Small intestine (tissue), 7 donors: ENCODE results near the gene SEMA5B. TPM values are rescaled to one million over a fixed set of nuclear protein-coding genes. Genes with fewer than 3 reads are reported as not detected.

ENCODE experiments used
- DNase-seq, 2 donors: peaks; one replicate each; pipeline versions ENCODE4 v3.0.0 to v3.0.0-alpha.2; 2013
- FAIRE-seq: peaks from 2 replicates; lab custom pipeline; 2012; peaks lifted over from hg19 to GRCh38; lab: Jason Lieb, UNC
- H3K27ac ChIP-seq, 3 donors: one replicate each; pipeline ENCODE4 v1.5.1; 2013; ENCODE audit warnings: low read length in 2 of 3, mild to moderate bottlenecking in 2 of 3, control low read depth in 1 of 3, inconsistent platforms in 1 of 3, low read depth in 1 of 3, moderate library complexity in 1 of 3
- H3K27me3 ChIP-seq, 3 donors: one replicate each; pipeline ENCODE4 v1.6.1; 2013; ENCODE audit warnings: low read length in 3 of 3, inconsistent platforms in 1 of 3; ENCODE audit not compliant: control insufficient read depth in 3 of 3, insufficient read depth in 3 of 3
- H3K36me3 ChIP-seq, 3 donors: one replicate each; pipeline ENCODE4 v1.6.1; 2013; ENCODE audit warnings: low read length in 3 of 3, inconsistent platforms in 1 of 3, low read depth in 1 of 3, mild to moderate bottlenecking in 1 of 3, moderate library complexity in 1 of 3; ENCODE audit not compliant: control insufficient read depth in 3 of 3, insufficient read depth in 2 of 3
- H3K4me1 ChIP-seq, 3 donors: one replicate each; pipeline ENCODE4 v1.6.1; 2013; ENCODE audit warnings: low read length in 2 of 3, inconsistent platforms in 1 of 3, low read depth in 1 of 3, mild to moderate bottlenecking in 1 of 3, moderate library complexity in 1 of 3; ENCODE audit not compliant: control insufficient read depth in 3 of 3, insufficient read depth in 2 of 3
- H3K4me3 ChIP-seq, 3 donors: one replicate each; pipeline ENCODE4 v1.5.1; 2013; ENCODE audit warnings: low read length in 3 of 3, control low read depth in 1 of 3, inconsistent platforms in 1 of 3, low read depth in 1 of 3, mild to moderate bottlenecking in 1 of 3, moderate library complexity in 1 of 3
- H3K9me3 ChIP-seq, 2 donors: one replicate each; pipeline ENCODE4 v1.6.1; 2013; ENCODE audit warnings: low read depth in 1 of 2, low read length in 1 of 2; ENCODE audit not compliant: control insufficient read depth in 2 of 2, insufficient read depth in 1 of 2
- WGBS, 3 donors: extraction: QIAGEN DNeasy Blood & Tissue Kit; methylation state at CpG; one replicate each; pipeline ENCODE4 v1.1.7; 2013; 5-methylcytosine and 5-hydroxymethylcytosine counted together
- polyA plus RNA-seq, 4 donors: library from polyadenylated mRNA; stranded (reverse) in 3 of 4; unstranded in 1 of 4; fragments of 200-250 nt in 3 of 4; fragments of 120-200 nt in 1 of 4; gene quantifications; one replicate each; pipeline versions ENCODE4 v1.2.1 to v1.2.3, GENCODE V29; 2013
- donor health status: healthy with polysubstance abuse.
- donor health status: control.
- donor health status: control.
- donor health status: Bipolar disorder and iron deficiency.
- donor health status: healthy.

Gene SEMA5B
- polyA plus RNA-seq, 4 donors = 0.75 to 4.0 (median 1.9) TPM; not detected in 1

DNA sequence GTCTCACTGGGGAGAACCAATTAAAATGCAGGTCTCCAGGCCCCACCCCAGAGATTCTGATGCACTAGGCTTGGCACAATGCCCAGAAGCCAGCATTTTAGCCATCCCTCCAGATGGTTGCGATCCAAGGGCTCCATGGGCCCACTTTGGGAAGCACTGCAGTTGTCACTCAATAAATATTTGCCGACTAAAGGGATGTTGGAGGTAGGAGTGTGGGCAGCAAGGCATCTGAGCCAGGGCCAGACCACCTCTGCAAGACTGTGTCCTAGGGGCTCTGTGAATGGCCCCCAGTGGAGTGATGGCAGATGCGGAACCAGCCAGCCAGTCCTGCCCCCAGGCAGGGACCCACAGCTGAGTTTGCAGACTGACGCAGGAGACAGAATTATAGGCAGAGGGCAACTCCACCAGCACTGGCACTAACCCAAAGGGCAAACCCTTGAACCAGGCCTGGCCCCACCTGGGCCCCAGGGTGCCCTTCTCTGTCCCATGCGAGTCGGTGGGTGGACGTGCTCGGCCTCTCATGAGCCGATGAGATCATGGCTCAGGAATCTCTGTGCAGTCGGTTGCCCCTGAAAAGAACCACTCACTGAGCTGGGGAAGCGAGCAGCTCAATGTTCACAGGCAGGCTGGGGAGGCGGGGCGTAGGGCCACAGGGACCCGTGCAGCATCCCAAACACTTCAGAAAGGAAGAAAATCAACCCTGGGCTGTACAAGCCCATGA is 49.7 kb downstream of the SEMA5B start:
- WGBS, 3 donors = 43 to 51% (median 49%) methylated on average over 14 of the region's 14 CpGs
- FAIRE-seq = no peak
- peaks cover 0 to 15% (median 0%) of the 10 kb centered on the region in 3 donors for H3K27me3 ChIP-seq
- no peak overlapping the region for H3K4me3 ChIP-seq
- no peak overlapping the region for H3K27ac ChIP-seq
- peak in 1 of 2 donors; percentile 49 for DNase-seq
- no peaks in the 10 kb centered on the region for H3K36me3 ChIP-seq
- H3K4me1 ChIP-seq = peaks cover 0 to 10% (median 0%) of the 10 kb centered on the region in 3 donors
- no peaks in the 10 kb centered on the region for H3K9me3 ChIP-seq

DNA sequence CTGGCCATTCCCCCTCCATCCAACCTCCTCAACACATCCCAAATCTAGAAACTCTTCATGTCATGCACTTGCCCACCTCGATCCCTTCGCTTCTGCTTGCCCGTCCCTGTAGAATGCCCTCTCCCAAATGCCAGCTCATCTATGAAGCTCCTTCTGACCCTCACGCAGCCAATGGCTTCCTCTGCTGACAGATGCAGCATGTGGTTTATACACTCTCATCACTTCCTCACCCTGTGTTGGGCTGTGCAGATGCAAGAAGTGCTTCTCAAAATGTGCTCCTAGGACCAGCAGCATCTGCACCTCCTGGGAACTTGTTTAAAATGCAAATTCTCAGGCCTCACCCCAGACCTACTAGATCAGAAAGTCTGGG is 51.7 kb downstream of the SEMA5B start:
- no peak for FAIRE-seq
- peaks cover 0 to 10% (median 0%) of the 10 kb centered on the region in 3 donors for H3K4me1 ChIP-seq
- no peak for DNase-seq
- H3K36me3 ChIP-seq = no peaks in the 10 kb centered on the region
- H3K9me3 ChIP-seq = no peaks in the 10 kb centered on the region
- H3K4me3 ChIP-seq = no peak overlapping the region
- 65 to 91% (median 81%) methylated on average over 4 of the region's 4 CpGs for WGBS, 3 donors
- no peak overlapping the region for H3K27ac ChIP-seq
- H3K27me3 ChIP-seq = peaks cover 0 to 7% (median 0%) of the 10 kb centered on the region in 3 donors

DNA sequence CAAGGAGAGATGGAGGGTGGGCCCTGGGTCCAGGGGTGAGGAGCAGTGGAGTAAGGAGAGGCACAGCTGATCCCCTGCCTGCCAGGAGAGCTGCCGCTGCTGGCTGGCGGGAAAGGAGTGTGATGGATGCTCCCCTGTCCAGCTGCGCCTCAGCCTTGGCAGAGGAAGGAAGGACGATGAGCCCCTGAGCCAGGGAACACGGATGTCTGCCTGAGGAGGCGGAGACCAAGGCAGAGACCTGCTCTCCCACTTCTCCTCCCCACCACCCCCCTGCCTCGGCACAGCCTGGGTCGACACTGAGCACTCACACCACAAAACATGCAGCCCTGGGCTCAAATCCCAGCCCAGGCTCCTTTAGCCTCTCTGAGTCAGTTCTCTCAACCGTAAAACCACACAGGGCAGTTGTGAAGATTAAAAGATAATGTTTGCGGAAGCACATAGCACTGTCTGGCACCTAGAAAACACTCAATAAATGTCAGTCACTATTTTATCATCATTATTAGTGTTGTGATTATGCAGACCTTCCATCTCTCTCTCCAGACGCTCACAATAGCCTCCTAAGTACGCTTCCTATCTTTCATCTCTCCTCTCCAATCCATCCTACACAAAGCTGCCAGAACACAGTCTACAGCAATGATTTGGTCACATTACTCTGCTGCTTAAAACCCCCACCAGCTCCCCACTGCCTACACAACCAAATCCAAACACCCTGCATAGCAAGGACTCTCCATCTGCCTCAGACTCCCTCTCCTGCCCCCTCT is 52.2 kb downstream of the SEMA5B start:
- no peak for FAIRE-seq
- Histone ChIP-seq H3K9me3 (no peaks in the 10 kb centered on the region), H3K36me3 (no peaks in the 10 kb centered on the region), H3K4me3 (no peak overlapping the region), H3K27ac (peak overlapping the region in 2 of 3 donors; percentile 48 to 54), H3K4me1 (peaks cover 0 to 10% (median 0%) of the 10 kb centered on the region in 3 donors), H3K27me3 (peaks cover 0 to 7% (median 0%) of the 10 kb centered on the region in 3 donors)
- 31 to 38% (median 38%) methylated on average over 12 of the region's 12 CpGs for WGBS, 3 donors
- DNase-seq = no peak

DNA sequence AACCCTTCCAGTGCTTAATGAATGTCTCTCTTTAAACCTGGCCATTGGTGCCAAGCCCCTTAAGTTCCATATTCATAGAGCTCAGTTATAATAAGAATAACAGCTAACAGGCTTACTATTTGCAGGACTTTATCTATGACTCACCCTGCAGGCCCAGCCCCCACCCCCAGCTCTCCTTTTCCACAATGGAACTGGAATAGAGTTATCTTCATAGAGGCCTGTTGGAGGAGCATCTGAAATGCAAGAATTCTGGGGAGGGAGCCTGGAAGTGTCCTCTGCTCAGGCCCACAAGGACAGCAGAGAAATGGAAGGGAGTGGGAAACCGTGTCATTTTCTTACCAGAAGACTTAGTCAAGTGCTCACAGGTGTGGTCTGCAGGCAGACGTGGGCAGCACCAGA is 52.8 kb downstream of the SEMA5B start:
- Histone ChIP-seq H3K4me3 (no peak overlapping the region), H3K27ac (peak overlapping the region in 2 of 3 donors; percentile 48 to 54), H3K36me3 (no peaks in the 10 kb centered on the region), H3K4me1 (peaks cover 0 to 10% (median 0%) of the 10 kb centered on the region in 3 donors), H3K9me3 (no peaks in the 10 kb centered on the region), H3K27me3 (peaks cover 0 to 6% (median 0%) of the 10 kb centered on the region in 3 donors)
- 23 to 36% (median 32%) methylated on average over 2 of the region's 2 CpGs for WGBS, 3 donors
- FAIRE-seq (no peak), DNase-seq (no peak)

DNA sequence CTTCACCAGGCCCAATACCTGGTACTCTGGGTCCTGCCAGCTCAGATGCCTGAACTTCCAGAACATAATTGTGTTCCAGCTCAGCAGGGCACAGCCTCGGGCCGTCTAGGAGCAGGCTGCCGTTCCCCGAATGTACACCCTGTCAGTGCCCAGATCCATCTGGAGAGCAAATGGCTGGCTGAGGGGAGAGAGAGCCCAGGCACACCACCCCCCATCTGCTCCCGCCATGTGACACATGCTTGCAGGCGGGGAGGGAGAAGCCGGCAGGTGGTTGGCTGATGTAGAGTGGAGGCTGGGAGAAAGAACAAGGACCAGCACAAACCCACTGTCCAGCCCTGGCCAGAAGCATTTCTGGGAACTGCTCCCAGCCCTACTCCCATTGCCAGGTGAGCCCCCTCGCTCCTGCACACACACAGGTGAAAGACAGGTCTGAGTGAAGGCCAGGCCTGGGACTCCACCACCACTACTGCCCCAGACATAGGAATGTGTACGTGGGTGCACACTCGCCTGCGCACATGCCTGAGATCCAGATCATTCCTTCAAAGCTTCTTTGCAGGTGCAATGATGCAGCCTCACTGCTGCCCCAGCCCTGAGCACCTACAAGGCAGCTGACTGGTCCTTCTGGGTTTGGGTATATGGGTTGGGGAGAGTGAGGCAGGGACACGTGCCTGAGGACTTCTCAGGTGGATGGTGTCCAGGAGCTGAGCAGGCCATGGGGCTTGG is 53.5 kb downstream of the SEMA5B start:
- Histone ChIP-seq H3K36me3 (no peaks in the 10 kb centered on the region), H3K27me3 (peaks cover 0 to 2% (median 0%) of the 10 kb centered on the region in 3 donors), H3K27ac (no peak overlapping the region), H3K9me3 (no peaks in the 10 kb centered on the region), H3K4me3 (no peak overlapping the region), H3K4me1 (peaks cover 0 to 10% (median 0%) of the 10 kb centered on the region in 3 donors)
- WGBS, 3 donors = 88 to 92% (median 89%) methylated on average over 12 of the region's 12 CpGs
- FAIRE-seq = no peak
- no peak for DNase-seq

DNA sequence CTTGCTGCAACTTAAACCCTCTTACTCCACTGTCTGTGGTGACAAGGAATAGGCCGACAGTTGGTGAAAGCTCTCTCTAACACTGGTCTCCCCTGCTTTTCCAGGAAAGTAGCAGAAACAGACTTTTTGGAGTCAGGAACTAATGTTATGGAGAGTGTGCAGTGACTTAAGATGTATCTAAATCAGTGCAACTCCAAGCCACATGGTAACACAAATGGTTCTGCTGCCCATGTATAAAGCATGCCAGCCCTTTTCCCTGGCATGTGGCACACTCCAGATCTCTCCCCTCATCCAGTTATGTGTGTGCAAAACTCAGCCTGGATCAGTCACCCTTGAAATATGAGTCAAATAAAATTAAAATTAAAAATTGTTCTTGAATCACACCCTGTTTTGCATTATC is 55.4 kb downstream of the SEMA5B start:
- Histone ChIP-seq H3K4me3 (no peak overlapping the region), H3K27ac (no peak overlapping the region), H3K4me1 (no peaks in the 10 kb centered on the region), H3K36me3 (no peaks in the 10 kb centered on the region), H3K9me3 (no peaks in the 10 kb centered on the region), H3K27me3 (peaks cover 0 to 2% (median 0%) of the 10 kb centered on the region in 3 donors)
- WGBS, 3 donors = 94 to 100% (median 100%) methylated on average over 1 of the region's 1 CpG
- DNase-seq (no peak), FAIRE-seq (no peak)

DNA sequence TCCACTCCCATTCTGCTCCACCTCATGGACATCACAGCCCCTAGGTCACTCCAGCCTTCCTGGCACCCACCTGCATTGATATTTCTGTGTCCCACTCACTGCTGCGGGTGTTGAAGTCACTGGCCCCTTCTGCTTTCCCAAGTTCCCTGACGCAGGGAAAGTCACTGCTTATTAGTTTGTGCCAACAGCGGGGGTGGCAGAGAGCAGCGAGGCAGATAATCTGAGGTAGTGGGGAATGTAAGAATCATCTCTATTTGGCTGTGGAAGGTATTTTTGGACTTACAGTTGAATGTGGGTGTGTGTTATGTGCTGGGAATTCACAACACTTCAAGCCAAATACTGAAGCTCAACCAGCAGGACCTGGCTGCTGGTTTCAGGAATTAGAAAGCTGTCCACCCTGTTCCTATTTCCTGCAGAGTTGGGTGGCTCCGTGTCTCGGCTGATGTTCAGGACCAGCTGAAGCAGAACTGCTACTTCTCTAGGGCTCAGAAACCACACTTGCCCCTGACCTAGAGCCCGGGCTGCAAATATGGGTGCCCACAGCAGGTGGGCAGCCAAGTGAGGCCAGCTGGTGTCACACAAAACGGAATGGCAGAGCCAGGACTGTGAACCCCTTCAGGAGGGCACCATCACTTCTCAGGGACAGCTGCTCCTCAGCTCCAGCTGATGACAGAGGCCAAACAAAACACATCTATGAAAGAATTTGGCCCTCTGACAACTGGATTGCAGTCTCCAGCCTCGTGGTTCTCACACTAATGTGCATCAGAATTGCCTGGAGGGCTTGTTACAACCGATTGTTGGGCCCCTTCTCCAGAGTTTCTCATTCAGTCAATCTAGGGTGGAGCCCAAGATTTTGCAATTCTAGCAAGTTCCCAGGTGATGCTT is 57.7 kb downstream of the SEMA5B start:
- 49 to 62% (median 53%) methylated on average over 10 of the region's 10 CpGs for WGBS, 3 donors
- no peak overlapping the region for H3K27ac ChIP-seq
- H3K27me3 ChIP-seq = no peaks in the 10 kb centered on the region
- FAIRE-seq = no peak
- H3K9me3 ChIP-seq = no peaks in the 10 kb centered on the region
- no peak overlapping the region for H3K4me3 ChIP-seq
- H3K36me3 ChIP-seq = no peaks in the 10 kb centered on the region
- no peak for DNase-seq
- no peaks in the 10 kb centered on the region for H3K4me1 ChIP-seq
